Islet precursor cell (in vitro differentiated cells): ENCODE data around the gene SH3PXD2A.

Experiments
- DNase-seq: peaks from one replicate; pipeline ENCODE4 v3.0.0-alpha.2; 2018

The SH3PXD2A gene

DNA sequence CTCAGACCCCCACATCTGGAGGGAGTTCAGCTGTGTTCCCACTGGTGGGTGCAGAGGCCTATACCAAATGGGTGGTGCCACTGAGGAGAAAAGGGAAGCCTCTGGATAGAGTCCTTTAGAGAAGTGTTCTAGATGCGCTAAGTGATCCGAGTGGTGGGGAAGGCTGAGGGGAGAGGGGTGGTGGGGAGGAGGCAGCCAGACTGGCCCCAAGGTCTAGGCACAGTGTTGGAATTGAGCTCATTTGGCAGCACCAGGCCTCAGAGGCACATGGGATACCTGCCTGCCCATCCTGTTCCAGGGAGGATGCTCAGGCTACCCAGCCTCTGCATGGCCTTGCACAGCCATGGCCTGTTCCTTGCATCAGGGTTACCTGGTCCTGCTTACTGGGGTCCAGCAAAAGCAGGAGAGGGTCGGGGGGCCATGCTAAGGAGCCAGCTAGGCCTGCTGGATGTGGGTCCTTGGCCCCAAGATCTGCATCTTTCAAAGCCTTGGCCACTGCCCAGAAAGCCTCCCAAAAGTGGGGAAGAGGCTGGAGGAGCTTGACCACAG, 262.3 kb downstream of the SH3PXD2A start:
- no peak for DNase-seq

DNA sequence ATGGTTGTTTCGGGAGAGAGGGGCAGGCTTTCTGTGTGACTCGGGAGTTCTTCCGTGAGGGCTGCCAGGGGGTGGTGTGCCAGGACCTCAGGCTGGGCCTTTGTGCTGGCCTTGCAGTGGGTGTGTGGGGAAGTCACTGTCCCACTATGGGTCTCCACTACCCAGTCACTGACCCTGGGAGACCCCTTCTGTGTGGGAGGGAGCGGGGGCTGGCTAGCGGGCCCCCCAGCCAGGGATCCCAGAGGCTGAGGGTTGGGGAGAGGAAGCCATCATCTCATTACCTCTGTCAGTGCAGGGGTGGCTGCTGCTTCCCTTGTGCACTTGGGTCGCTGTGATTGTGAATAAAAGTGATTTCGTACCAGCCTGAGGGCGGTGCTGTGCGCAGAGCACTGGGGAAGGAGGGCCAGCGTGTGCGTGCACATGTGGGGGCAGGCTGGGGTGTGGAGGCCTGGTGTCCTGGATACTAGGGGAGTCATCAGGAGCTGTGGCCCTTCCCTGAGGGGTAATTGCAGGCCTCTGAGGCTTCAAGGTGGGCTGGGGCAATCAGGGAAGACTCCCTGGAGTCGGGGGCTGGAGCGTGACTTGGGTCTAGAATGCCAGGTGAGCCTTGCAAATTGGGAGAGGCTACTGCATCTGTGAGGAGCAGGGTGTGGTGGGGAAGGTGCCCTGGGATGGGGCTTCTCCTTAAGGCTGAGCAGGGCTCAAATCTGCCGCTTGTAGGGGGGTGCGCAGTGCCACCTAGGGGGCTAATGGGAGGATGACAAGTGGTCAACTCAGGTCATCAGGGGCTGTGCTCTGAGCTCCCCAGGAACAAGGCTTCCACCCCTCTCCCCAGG, 263.0 kb downstream of the SH3PXD2A start:
- peak; percentile 77 for DNase-seq

DNA sequence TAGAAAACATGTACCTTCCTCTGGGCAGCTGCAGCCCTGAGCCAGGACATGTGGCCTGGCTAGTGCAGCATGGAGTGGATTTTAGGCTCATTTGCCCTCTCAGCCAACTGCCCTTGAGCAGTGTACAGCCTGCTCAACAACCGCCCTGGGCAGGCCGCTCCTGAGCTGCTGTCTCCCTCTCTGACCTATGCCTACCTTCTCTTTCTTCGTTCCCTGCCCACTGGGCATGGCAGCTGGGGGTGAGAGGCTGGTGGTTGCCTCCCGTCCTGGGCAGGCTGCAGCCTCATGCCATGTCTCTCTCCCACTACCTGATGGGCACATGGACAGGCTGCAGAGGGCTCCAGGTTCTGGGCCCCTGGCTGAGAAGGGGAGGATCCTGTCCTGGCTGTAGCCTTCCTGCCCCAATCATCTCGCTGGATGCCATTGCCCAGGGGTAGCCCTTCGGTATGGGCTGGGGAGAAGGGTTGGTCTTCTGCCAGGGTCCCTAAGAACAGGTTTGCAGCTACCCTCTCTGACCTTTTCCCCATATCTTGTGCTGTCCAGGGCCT, 264.6 kb downstream of the SH3PXD2A start:
- no peak for DNase-seq

DNA sequence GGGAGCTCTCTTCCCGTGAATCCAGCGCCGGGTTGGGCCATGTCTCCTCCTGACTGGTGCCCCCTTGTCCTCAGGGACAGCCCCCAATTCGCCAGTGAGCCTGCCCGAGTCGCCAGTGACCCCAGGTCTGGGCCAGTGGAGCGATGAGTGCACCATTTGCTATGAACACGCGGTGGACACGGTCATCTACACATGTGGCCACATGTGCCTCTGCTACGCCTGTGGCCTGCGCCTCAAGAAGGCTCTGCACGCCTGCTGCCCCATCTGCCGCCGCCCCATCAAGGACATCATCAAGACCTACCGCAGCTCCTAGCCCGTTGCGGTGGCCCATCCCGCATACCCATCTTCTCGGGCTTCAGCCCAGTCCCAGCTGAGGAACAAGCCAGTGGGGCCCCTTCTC, 265.3 kb downstream of the SH3PXD2A start:
- DNase-seq, result no peak

DNA sequence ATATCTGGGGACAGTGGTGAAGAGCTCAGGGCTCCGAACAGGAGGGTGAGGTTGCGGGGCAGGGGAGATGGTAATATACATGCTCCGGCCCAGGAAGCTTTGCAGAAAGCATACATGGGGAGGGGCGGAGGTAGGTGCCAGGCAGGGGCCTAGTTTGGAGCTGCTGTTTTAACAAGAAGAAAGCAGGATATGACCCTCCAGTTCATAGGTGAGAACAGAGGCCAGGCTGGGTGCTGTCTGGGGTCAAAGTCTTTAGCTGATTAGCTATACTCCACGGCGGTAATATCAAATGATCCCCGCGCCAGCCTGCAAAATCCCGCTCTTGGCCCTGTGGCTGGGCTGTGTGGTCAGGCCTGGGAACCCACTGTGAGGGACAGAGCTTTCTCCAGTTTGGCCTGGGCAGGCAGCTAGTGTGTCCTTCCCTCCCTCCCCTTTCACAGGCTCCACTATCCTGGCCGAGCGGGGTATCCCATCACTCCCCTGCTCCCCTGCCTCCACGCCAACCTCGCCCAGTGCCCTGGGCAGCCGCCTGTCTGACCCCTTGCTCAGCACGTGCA, 266.2 kb downstream of the SH3PXD2A start:
- no peak for DNase-seq

GRCh38 chr10:103587073-103587472, 268.3 kb downstream of the SH3PXD2A start:
- no peak for DNase-seq

- DNase-seq, result no peak
Measured at GRCh38 chr10:103585011-103585405, 270.4 kb downstream of the SH3PXD2A start.

GRCh38 chr10:103584216-103585010, 271.0 kb downstream of the SH3PXD2A start:
- no peak for DNase-seq

- no peak for DNase-seq
Measured at GRCh38 chr10:103583871-103584215, 271.5 kb downstream of the SH3PXD2A start.

DNA sequence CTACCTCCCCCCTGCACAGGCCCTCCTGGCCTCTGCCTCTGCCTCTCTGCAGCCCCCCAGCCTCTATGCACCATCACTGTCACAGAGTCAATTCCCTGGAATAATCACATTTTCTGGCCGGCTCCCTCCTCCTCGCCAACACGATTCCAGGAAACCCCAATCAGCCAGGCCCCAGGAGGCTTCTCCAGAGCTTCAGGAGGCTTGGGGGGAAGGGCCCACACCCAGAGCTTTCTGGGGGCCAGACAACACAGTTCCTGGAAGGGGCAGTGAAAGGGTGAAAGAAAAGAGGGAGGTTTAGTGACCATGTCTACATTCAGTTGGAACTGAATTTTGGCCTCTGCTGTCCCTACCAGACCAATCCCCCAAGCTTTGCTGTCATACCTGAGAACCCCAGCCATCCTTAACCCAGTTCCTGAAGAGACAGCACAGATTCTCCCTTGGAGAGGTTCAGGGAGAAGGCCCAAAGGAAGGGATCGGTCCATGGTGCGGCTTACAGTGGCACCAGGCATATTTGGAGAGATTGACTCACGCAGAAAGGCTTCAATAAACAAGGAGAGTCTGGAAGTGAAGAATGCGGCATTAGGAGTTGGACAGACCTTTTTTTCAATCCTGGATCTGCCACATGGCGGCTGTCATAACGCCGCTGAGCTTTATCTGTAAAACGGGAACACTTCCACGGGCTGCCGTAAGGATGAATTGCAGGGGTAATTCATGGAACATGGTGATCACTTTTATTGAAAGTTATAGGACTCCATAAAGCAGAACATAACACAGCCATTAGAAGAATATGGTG, 272.8 kb downstream of the SH3PXD2A start:
- DNase-seq, result no peak

DNA sequence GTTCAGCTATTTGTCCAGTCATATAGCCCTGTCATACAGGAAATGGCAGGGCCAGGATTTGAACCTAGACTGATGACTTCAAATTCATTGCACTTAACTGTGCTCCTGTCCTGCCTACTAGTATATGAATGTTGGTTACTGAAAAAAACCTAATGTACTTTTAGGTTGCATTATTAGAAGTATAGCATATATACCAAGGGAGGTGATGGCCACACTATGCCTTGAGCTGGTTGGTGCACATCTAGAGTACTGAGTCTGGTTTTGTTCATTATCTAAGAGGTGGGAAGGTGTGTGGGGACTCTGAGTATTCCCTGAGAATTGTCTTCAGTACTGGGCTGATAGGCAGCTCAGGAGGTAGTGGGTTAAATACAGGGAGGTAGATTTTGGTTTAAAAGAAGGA, 273.9 kb downstream of the SH3PXD2A start:
- no peak for DNase-seq

DNA sequence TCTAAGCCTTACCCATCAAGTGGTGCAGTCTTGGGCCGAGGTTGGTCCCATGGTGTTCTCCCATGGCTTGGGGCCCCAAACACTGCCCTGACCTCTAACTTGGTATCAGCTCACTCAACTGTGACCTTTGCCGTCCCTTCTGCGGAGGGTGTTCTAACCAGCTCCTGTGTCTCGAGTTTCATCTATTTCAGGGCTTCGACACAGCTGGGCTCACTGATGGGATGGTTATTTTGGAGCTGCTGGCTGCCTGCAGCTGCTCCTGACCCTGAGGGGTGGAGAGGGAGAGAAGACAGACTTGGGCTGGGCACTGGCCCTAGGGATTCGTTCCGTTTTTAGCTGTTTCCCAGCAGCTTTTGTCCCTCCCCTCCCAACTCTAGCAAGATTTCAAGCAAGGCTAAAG, 274.9 kb downstream of the SH3PXD2A start:
- no peak for DNase-seq

DNA sequence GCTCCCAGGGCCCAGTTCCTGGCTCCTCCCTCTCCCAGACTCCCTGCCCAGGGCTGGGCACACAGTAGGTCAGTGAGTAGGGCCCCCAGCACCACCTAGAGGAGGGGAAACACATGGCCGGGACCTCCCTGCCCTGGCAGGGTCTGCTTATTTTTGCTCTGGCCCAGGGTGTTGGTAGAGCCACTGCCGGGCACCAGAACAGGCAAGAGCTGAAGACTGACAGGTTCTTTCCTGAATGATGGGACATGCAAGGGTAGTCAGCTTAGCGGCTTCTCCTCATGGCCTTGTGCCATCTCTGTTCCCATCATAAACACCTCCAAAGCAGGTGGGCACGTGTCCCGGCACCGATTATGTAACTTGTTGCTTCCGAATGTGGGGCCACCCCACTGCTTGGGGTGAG, 275.4 kb downstream of the SH3PXD2A start:
- DNase-seq, result no peak

GRCh38 chr10:103578782-103579382, 276.5 kb downstream of the SH3PXD2A start:
- DNase-seq, result no peak

- no peak for DNase-seq
Measured at GRCh38 chr10:103576862-103577261, 278.5 kb downstream of the SH3PXD2A start.

- no peak for DNase-seq
Measured at GRCh38 chr10:103576076-103576471, 279.3 kb downstream of the SH3PXD2A start.

DNA sequence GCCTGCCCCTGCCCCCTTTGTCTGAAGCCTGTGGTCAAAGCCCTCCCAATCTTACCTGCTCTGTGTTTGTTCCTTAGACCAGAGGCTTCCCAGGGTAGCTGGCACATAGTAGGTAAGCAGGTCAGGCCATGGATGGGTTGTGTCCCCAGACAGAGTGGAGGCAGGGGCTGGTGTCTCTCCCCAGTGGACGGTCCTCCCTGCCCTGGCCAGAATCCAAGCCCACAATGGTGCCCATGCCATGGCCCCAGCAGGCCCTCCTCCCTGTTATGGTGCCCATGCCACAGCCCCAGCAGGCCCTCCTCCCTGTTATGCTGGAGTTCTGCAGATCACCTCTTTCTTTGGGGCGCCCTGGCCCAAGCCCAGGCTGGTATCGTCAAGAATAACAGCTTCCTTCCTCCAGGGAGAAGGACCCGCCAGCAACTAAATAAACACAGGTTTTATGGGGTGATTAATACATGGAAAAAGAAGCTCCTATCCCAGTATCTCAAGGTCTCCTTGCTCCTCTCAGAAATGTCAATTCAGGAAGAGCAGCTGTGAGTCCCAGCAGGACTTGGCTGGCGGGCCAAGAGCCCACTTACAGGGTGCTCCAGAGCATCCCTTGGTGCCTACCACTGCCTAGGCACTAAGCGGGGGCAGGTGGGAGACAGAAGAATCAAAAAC, 279.8 kb downstream of the SH3PXD2A start:
- DNase-seq, result no peak

DNA sequence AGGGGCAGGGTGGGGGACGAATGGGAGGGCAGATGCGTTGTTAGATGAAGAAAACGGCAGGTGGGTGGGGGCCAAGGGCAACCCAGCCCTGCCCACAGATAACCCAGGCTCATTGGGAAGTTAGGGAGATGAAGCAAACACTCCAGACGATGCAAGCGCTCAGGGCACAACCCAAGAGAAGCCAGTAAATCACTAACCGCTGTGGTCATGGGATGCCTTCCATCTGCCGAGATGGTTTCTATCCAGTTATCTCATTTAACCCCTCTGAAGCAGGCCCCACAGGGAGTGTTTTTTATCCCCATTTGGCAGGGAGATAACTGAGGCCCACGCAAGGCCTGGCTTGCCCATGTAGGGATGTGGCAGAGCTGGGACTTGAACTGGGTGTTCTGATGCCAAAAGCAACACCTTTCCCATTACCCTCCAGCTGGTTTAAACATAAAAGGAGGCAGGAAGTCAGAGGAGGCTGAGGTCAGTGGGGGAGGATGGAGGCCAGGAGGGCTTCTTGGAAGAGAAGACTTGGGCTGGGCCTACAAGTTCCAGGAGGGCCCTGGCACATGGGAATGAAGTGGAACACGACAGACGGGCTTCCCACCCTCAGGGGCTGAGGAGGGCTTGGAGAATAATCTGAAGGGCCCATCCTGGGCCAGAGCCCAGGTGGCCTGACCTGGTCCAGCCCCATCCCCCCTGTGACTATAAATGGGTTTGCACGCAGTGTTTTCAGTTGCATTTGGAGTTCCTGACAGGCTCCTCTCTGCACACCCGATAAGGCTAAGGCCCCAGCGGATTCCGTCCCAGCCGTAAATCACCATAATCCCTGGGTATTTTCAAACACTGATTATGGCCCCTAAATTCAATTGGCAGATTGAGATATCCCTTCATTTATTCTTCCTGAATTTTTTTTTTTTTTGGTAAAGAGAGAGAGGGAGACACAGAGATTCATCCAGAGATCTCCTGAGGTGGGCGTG, 281.0 kb downstream of the SH3PXD2A start:
- DNase-seq, result no peak

- no peak for DNase-seq
Measured at GRCh38 chr10:103573205-103573487, 282.2 kb downstream of the SH3PXD2A start.
